Measurements from ENCODE around the gene PRDM5.
A peak's percentile ranks its signal among the peaks of the same experiment; 100 is the strongest.

PRDM5 gene

GRCh38 chr4:120855307-120856001, 67.1 kb downstream of the PRDM5 start:
- no peak for DNase-seq (ENCODE audit: low spot score)

GRCh38 chr4:120853161-120853935, 69.2 kb downstream of the PRDM5 start:
- no peak for DNase-seq (ENCODE audit: low spot score)

- no peak for DNase-seq (ENCODE audit: low spot score)
Measured at GRCh38 chr4:120850018-120850599, 72.4 kb downstream of the PRDM5 start.

GRCh38 chr4:120847019-120847582, 75.4 kb downstream of the PRDM5 start:
- DNase-seq (ENCODE audit: low spot score), result no peak

GRCh38 chr4:120844528-120844921, 78.0 kb downstream of the PRDM5 start:
- no peak for DNase-seq (ENCODE audit: low spot score)

- DNase-seq (ENCODE audit: low spot score), result peak; percentile 51
Measured at GRCh38 chr4:120843849-120844527, 78.5 kb downstream of the PRDM5 start.

- no peak for DNase-seq (ENCODE audit: low spot score)
Measured at GRCh38 chr4:120842031-120842430, 80.5 kb downstream of the PRDM5 start.

- DNase-seq (ENCODE audit: low spot score), result no peak
Measured at GRCh38 chr4:120841580-120841979, 80.9 kb downstream of the PRDM5 start.

GRCh38 chr4:120839974-120840751, 82.4 kb downstream of the PRDM5 start:
- no peak for DNase-seq (ENCODE audit: low spot score)

GRCh38 chr4:120839334-120839973, 83.1 kb downstream of the PRDM5 start:
- no peak for DNase-seq (ENCODE audit: low spot score)

GRCh38 chr4:120838784-120839183, 83.7 kb downstream of the PRDM5 start:
- no peak for DNase-seq (ENCODE audit: low spot score)

GRCh38 chr4:120837656-120838055, 84.9 kb downstream of the PRDM5 start:
- no peak for DNase-seq (ENCODE audit: low spot score)

GRCh38 chr4:120835342-120835741, 87.2 kb downstream of the PRDM5 start:
- DNase-seq (ENCODE audit: low spot score), result no peak

GRCh38 chr4:120830204-120830603, 92.3 kb downstream of the PRDM5 start:
- DNase-seq (ENCODE audit: low spot score), result no peak

GRCh38 chr4:120829113-120829831, 93.3 kb downstream of the PRDM5 start:
- DNase-seq (ENCODE audit: low spot score), result no peak

- no peak for DNase-seq (ENCODE audit: low spot score)
Measured at GRCh38 chr4:120826853-120827252, 95.7 kb downstream of the PRDM5 start.

- DNase-seq (ENCODE audit: low spot score), result no peak
Measured at GRCh38 chr4:120826449-120826848, 96.1 kb downstream of the PRDM5 start.

- DNase-seq (ENCODE audit: low spot score), result no peak
Measured at GRCh38 chr4:120824946-120825345, 97.6 kb downstream of the PRDM5 start.

GRCh38 chr4:120821977-120822376, 100.5 kb downstream of the PRDM5 start:
- DNase-seq (ENCODE audit: low spot score), result no peak

GRCh38 chr4:120821029-120821428, 101.5 kb downstream of the PRDM5 start:
- no peak for DNase-seq (ENCODE audit: low spot score)
